GM13977 (cell line): ENCODE measurements around the gene ZC3H12C.
"Not testable (repeated sequence)": the region's sequence is repeated elsewhere in the genome, so short reads cannot be mapped to it uniquely, and the experiment has no call there.

Experiments used
- DNase-seq: peaks from one replicate; pipeline ENCODE4 v3.0.0; 2012; ENCODE audit warnings: low spot score
- in situ Hi-C: fragments of 300-500 bp; cut with MboI; formaldehyde crosslinking; loops from one replicate; pipeline ENCODE4 v1.12.0; 2022; ENCODE audit warnings: low sequenced_read_pairs, low pct_unique_long_range_greater_than_20kb, mixed read lengths, inconsistent platforms; ENCODE audit not compliant: unreplicated experiment
- TF ChIP-seq, protein P1 (sequence below): IDR thresholded peaks from 2 replicates; pipeline ENCODE4 v1.5.1; 2012; ENCODE audit warnings: mild to moderate bottlenecking, control low read depth; ENCODE audit not compliant: insufficient read depth; ENCODE audit errors: extremely low read depth, missing control alignments

ZC3H12C gene

DNA sequence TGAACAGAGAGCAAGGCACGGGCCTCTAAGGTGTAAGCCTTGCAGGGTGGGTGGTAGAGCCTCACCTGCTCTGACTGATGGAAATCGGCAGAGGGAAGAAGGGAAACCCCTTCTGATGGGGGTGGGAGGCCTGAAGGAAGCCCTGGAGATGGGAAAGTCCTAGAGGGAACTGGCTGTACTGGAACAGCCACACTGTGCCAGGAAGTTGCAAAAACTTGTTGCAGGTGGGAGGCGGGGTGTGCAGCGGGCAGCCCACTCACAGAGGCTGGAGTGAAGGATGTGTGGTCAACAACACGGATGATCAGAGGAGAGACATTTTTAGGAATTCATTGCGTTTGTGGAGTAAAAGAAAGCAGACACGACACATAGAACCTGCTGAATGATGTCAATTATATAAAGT, 91.3 kb downstream of the ZC3H12C start:
- DNase-seq = no peak
- in situ Hi-C loops = no loop called here
- TF ChIP-seq, protein P1, sequence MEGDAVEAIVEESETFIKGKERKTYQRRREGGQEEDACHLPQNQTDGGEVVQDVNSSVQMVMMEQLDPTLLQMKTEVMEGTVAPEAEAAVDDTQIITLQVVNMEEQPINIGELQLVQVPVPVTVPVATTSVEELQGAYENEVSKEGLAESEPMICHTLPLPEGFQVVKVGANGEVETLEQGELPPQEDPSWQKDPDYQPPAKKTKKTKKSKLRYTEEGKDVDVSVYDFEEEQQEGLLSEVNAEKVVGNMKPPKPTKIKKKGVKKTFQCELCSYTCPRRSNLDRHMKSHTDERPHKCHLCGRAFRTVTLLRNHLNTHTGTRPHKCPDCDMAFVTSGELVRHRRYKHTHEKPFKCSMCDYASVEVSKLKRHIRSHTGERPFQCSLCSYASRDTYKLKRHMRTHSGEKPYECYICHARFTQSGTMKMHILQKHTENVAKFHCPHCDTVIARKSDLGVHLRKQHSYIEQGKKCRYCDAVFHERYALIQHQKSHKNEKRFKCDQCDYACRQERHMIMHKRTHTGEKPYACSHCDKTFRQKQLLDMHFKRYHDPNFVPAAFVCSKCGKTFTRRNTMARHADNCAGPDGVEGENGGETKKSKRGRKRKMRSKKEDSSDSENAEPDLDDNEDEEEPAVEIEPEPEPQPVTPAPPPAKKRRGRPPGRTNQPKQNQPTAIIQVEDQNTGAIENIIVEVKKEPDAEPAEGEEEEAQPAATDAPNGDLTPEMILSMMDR = no peak

DNA sequence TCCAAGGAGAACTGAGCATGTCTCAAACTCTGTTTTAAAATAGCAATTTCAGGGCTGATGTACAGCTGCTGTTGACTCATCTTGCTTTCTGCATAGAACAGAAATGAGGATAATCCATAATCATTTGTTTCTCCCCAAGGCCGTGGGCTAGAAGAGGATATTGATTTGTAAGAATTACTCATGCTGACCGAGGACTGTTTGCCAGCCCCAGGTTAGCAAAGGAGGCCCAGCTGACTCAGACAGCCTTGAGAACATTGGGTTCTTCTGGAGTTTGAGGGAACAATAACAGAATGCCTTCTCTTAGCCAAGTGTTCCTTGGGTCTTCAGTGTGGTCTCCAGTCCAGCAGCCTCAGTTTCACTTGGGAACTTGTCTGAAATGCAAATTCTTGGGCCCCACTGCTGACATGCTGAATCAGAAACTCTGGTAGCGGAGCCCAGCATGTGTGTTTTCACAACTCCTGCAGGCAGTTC, 92.0 kb downstream of the ZC3H12C start:
- in situ Hi-C loops = no loop called here
- DNase-seq = no peak
- TF ChIP-seq, protein P1 = no peak

DNA sequence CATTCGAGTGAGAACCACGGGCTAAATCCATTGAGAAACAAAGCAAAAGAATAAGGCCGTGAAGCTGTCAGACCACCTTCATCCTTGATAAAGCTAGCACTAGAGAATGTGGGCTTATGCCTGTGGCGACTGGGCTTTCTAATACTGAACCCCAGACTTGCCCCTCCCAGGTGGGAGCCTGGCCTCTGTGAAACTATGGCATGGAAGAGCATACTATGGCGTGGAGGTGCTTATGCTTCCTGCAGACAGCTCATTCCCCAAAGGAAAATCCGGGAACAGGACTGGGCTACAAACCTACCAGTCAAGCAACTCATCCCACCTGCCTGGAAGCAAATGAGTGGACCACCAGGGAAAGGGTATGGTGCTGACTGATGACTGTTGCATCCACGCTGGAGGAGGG, 92.4 kb downstream of the ZC3H12C start:
- DNase-seq = no peak
- TF ChIP-seq, protein P1 = no peak
- in situ Hi-C loops = no loop called here

DNA sequence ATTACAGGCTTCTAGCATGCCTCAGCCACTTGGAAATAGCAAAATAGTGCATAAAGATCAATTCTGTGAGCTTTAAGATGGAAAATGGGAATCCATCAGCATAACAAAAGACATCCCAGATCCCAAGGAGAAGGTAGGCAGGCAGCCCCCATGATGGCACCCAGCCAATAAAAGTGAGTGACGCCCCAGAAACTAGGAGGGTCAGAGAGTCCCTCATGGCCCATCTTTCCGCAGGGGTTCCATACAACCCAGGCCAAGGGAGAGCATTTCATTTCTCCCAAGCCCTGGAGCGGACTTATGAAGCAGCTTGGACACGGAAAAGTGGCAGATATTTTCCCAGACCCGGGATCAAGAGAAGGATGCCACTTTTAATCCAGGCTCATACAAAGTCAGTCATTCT, 93.3 kb downstream of the ZC3H12C start:
- TF ChIP-seq, protein P1 = no peak
- in situ Hi-C loops = no loop called here
- DNase-seq = no peak

DNA sequence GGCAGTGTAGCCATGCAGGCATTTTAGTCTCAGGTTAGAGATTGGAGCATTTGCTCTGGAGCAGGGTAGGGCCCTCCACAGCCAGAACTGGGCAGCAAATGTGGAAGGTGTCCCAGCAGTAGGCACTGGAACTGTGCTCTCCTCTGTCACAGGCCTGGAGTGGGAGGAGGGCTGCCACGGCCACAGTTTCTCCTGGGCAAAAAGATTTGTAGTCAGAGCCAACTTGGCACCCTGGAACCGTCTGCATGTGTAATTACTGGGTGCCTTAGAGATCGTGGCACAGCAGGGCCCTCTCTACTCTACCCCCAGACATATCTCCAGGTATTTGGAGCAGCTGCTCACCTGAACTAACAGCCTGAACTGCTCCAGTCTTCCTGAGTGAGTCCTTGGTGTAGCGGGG, 93.7 kb downstream of the ZC3H12C start:
- DNase-seq = no peak
- in situ Hi-C loops = no loop called here

DNA sequence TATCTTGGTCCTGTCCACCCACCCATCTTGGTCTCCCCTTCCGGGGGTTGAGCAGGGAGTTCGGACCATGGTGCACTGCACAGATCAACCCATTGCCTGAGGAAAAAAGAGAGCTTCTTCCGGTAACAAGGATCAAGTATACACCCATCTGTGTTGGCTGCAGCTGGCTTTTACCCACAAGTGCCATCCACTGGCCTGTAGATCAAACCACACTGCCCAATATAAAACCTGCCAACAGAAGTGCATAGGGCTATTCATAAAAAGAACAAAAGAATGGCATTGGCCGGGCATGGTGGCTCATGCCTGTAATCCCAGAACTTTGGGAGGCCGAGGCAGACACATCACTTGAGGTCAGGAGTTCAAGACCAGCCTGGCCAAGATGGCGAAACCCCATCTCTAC, 94.5 kb downstream of the ZC3H12C start:
- TF ChIP-seq, protein P1 = no peak
- no peak for DNase-seq
- in situ Hi-C loops = no loop called here

More for the DNA sequence above, 93.7 kb downstream of the ZC3H12C start:
- TF ChIP-seq, protein P1 = no peak

DNA sequence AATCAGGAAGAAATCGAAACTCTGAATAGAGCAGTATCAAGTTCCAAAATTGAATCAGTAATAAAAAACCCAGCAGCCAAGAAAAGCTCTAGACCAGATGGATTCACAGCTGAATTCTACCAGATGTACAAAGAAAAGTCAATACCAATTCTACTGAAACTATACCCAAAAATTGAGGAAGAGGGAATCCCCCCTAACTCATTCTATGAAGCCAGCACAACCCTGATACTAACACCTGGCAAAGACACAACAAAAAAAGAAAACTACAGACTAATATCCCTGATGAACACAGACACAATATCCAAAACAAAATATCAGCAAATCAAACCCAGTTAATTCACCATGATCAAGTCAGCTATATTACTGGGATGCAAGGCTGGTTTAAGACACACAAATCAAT, 97.7 kb downstream of the ZC3H12C start:
- in situ Hi-C loops = no loop called here
- TF ChIP-seq, protein P1 = no peak
- DNase-seq = no peak

DNA sequence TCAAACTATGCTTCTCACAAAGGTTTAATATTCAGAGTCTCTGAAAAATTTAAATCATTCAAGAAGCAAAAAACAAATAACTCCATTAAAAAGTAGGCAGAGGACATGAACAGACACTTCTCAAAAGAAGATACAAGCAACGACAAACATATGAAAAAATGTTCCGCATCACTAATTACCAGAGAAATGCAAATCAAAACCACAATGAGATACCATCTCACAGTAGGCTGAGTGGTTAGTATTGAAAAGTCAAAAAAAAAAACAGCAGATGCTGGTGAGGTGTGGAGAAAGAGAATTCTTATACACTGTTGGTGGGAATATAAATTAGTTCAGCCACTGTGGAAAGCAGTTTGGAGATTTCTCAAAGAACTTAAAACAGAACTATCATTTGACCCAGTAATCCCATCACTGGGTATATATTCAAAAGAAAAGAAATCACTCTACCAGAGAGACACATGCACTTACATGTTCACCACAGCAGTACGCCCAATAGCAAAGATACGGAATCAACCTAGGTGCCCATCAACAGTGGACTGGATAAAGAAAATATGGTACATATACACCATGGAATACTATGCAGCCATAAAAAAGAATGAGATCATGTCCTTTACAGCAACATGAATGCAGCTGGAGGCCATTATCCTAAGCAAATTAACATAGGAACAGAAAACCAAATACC, 99.6 kb downstream of the ZC3H12C start:
- in situ Hi-C loops, DNase-seq: not testable (repeated sequence)

DNA sequence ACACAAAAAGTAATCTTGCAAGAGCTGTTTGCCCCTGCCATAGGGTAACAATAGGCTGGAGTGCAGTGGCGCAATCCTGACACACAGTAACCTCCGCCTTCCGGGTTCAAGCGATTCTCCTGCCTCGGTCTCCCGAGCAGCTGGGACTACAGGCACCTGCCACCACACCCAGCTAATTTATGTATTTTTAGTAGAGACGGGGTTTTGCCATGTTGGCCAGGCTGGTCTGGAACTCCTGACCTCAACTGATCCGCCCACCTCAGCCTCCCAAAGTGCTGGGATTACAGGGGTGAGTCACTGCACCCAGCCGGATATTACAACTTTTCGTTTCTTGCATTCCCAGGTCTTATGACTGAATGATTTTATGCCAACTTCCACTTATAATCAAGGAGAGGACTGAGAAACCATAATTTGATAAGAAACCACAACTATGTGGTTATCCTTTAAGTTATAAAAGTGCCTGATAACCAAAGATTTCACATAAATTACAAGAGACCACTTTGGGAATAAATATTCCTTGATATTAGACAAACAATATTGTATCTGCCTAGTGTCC, 101.1 kb downstream of the ZC3H12C start:
- in situ Hi-C loops = not testable (repeated sequence)

More for the DNA sequence above, 101.1 kb downstream of the ZC3H12C start:
- not testable (repeated sequence) for DNase-seq
